Measurements from ENCODE around the gene ST6GALNAC5.
A peak's percentile ranks its signal among the peaks of the same experiment; 100 is the strongest.

Gene ST6GALNAC5

GRCh38 chr1:76948846-76949245 is 81.6 kb downstream of the ST6GALNAC5 start:
- no peak for TF ChIP-seq ZNF624 (tag by site-specific recombination; IDR thresholded peaks at IDR 0.05)
- no peak for TF ChIP-seq ZSCAN4 (tag by site-specific recombination; IDR thresholded peaks at IDR 0.05)
- no peak for TF ChIP-seq ZNF274 (IDR thresholded peaks at IDR 0.05; ENCODE audit: low read length)
- TF ChIP-seq ZNF274 (tag by site-specific recombination; IDR thresholded peaks at IDR 0.05; ENCODE audit: borderline replicate concordance), result no peak
- TF ChIP-seq ZNF521 (tag by site-specific recombination; IDR thresholded peaks at IDR 0.05), result no peak
- no peak for TF ChIP-seq ZBTB44 (tag by site-specific recombination; IDR thresholded peaks at IDR 0.05)
- Histone ChIP-seq H3K36me3 (ENCODE audit: control insufficient read depth in 2 of 2, insufficient read depth in 1 of 2, low read length in 2 of 2) (no peaks in the 10 kb centered on the region), H3K27ac (ENCODE audit: extremely low read depth, low read depth, low read length) (no peak overlapping the region), H3K4me1 (ENCODE audit: control insufficient read depth, insufficient read depth, low read length) (no peaks in the 10 kb centered on the region), H3K4me3 (ENCODE audit: low read depth, low read length) (no peak overlapping the region), H3K9me3 (ENCODE audit: control insufficient read depth, insufficient read depth, low read depth, low read length) (no peaks in the 10 kb centered on the region)
- ChIA-PET CTCF (interaction anchor here (0.6 kb wide), 1 partner anchor 958 kb away, joined by 7 read pairs; no protein-coding TSS in a partner anchor), POLR2A (no interaction called here)

DNA sequence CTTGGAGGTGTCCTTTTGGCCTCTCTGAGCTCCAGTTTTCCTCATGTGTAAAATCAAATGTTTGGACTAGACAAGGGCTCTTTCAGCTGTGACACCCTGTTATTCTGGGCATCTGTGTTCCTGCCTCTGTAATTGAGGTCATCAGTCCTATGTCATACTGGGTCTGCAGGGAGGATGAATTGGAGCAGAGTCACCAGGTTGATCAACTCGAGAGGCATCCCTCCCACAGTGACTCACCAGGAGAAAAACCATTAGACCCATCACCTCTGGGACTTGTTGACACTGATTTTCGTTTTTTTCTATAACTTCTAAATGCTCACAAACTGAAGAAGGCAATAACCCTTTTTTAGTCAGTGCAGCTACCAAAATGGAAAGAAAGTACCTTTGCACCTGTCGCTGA is 82.2 kb downstream of the ST6GALNAC5 start:
- Histone ChIP-seq H3K36me3 (ENCODE audit: control insufficient read depth in 2 of 2, insufficient read depth in 1 of 2, low read length in 2 of 2) (no peaks in the 10 kb centered on the region), H3K4me1 (ENCODE audit: control insufficient read depth, insufficient read depth, low read length) (no peaks in the 10 kb centered on the region), H3K27ac (ENCODE audit: extremely low read depth, low read depth, low read length) (no peak overlapping the region), H3K4me3 (ENCODE audit: low read depth, low read length) (no peak overlapping the region), H3K9me3 (ENCODE audit: control insufficient read depth, insufficient read depth, low read depth, low read length) (no peaks in the 10 kb centered on the region)
- ChIA-PET POLR2A (no interaction called here), CTCF (no interaction called here)
- TF ChIP-seq ZNF155 (tag by site-specific recombination; IDR thresholded peaks at IDR 0.05), result no peak
- TF ChIP-seq ZNF354C (tag by site-specific recombination; IDR thresholded peaks at IDR 0.05; ENCODE audit: borderline replicate concordance, low read depth), result no peak
- TF ChIP-seq, protein P1, sequence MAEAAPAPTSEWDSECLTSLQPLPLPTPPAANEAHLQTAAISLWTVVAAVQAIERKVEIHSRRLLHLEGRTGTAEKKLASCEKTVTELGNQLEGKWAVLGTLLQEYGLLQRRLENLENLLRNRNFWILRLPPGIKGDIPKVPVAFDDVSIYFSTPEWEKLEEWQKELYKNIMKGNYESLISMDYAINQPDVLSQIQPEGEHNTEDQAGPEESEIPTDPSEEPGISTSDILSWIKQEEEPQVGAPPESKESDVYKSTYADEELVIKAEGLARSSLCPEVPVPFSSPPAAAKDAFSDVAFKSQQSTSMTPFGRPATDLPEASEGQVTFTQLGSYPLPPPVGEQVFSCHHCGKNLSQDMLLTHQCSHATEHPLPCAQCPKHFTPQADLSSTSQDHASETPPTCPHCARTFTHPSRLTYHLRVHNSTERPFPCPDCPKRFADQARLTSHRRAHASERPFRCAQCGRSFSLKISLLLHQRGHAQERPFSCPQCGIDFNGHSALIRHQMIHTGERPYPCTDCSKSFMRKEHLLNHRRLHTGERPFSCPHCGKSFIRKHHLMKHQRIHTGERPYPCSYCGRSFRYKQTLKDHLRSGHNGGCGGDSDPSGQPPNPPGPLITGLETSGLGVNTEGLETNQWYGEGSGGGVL (tag by site-specific recombination; IDR thresholded peaks at IDR 0.05), result no peak
- TF ChIP-seq ZNF138 (tag by site-specific recombination; IDR thresholded peaks at IDR 0.05; ENCODE audit: borderline replicate concordance), result no peak
- no peak for TF ChIP-seq ZNF701 (tag by site-specific recombination; IDR thresholded peaks at IDR 0.05)
- no peak for TF ChIP-seq ZNF341 (tag by site-specific recombination; IDR thresholded peaks at IDR 0.05; ENCODE audit: low read depth)
- peak; percentile 75 for TF ChIP-seq SCRT2 (tag by site-specific recombination; IDR thresholded peaks at IDR 0.05)

GRCh38 chr1:76950306-76950705 is 83.0 kb downstream of the ST6GALNAC5 start:
- CTCF ChIA-PET, result no interaction called here
- POLR2A ChIA-PET, result no interaction called here

More at GRCh38 chr1:76950306-76950705, 83.0 kb downstream of the ST6GALNAC5 start:
- TF ChIP-seq ZNF558 (tag by site-specific recombination; IDR thresholded peaks at IDR 0.05) (no peak), EGR2 (tag by site-specific recombination; IDR thresholded peaks at IDR 0.05; ENCODE audit: low read depth) (no peak), ZNF394 (tag by site-specific recombination; IDR thresholded peaks at IDR 0.05; ENCODE audit: borderline replicate concordance) (no peak), SP7 (tag by site-specific recombination; IDR thresholded peaks at IDR 0.05) (no peak)
- TF ChIP-seq, protein P2, sequence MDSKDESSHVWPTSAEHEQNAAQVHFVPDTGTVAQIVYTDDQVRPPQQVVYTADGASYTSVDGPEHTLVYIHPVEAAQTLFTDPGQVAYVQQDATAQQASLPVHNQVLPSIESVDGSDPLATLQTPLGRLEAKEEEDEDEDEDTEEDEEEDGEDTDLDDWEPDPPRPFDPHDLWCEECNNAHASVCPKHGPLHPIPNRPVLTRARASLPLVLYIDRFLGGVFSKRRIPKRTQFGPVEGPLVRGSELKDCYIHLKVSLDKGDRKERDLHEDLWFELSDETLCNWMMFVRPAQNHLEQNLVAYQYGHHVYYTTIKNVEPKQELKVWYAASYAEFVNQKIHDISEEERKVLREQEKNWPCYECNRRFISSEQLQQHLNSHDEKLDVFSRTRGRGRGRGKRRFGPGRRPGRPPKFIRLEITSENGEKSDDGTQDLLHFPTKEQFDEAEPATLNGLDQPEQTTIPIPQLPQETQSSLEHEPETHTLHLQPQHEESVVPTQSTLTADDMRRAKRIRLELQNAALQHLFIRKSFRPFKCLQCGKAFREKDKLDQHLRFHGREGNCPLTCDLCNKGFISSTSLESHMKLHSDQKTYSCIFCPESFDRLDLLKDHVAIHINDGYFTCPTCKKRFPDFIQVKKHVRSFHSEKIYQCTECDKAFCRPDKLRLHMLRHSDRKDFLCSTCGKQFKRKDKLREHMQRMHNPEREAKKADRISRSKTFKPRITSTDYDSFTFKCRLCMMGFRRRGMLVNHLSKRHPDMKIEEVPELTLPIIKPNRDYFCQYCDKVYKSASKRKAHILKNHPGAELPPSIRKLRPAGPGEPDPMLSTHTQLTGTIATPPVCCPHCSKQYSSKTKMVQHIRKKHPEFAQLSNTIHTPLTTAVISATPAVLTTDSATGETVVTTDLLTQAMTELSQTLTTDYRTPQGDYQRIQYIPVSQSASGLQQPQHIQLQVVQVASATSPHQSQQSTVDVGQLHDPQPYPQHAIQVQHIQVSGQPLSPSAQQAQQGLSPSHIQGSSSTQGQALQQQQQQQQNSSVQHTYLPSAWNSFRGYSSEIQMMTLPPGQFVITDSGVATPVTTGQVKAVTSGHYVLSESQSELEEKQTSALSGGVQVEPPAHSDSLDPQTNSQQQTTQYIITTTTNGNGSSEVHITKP (tag by site-specific recombination; IDR thresholded peaks at IDR 0.05), result no peak
- TF ChIP-seq, protein P3, sequence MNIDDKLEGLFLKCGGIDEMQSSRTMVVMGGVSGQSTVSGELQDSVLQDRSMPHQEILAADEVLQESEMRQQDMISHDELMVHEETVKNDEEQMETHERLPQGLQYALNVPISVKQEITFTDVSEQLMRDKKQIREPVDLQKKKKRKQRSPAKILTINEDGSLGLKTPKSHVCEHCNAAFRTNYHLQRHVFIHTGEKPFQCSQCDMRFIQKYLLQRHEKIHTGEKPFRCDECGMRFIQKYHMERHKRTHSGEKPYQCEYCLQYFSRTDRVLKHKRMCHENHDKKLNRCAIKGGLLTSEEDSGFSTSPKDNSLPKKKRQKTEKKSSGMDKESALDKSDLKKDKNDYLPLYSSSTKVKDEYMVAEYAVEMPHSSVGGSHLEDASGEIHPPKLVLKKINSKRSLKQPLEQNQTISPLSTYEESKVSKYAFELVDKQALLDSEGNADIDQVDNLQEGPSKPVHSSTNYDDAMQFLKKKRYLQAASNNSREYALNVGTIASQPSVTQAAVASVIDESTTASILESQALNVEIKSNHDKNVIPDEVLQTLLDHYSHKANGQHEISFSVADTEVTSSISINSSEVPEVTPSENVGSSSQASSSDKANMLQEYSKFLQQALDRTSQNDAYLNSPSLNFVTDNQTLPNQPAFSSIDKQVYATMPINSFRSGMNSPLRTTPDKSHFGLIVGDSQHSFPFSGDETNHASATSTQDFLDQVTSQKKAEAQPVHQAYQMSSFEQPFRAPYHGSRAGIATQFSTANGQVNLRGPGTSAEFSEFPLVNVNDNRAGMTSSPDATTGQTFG (tag by site-specific recombination; IDR thresholded peaks at IDR 0.05; ENCODE audit: borderline replicate concordance), result no peak
- Histone ChIP-seq H3K4me3 (ENCODE audit: low read depth, low read length) (no peak overlapping the region), H3K9me3 (ENCODE audit: control insufficient read depth, insufficient read depth, low read depth, low read length) (no peaks in the 10 kb centered on the region), H3K27ac (ENCODE audit: extremely low read depth, low read depth, low read length) (no peak overlapping the region), H3K4me1 (ENCODE audit: control insufficient read depth, insufficient read depth, low read length) (no peaks in the 10 kb centered on the region), H3K36me3 (ENCODE audit: control insufficient read depth in 2 of 2, insufficient read depth in 1 of 2, low read length in 2 of 2) (no peaks in the 10 kb centered on the region)
